Endothelial cell of umbilical vein (primary cell): ENCODE results near the gene FMN1. TPM values are rescaled to one million over a fixed set of nuclear protein-coding genes. Genes with fewer than 3 reads are reported as not detected.

Experiments
- BruUV-seq: library from RNA; stranded (reverse); fragments of 400-500 nt; replicated peaks from 2 replicates; lab custom pipeline; 2021; lab: Mats Ljungman, UMichigan
- CTCF ChIA-PET: fragments of 300-600, 350-600 bp; sonication (Branson Sonifier 250); formaldehyde crosslinking; loops from one replicate; lab custom pipeline; 2021; ENCODE audit warnings: antibody characterized with exemption, inconsistent platforms; lab: Charles Lee
- POLR2A ChIA-PET: fragments of 300-600, 350-600 bp; sonication (Branson Sonifier 250); formaldehyde crosslinking; loops from one replicate; lab custom pipeline; 2021; ENCODE audit warnings: antibody characterized with exemption, inconsistent platforms; lab: Charles Lee
- DNase-seq: peaks from one replicate; pipeline ENCODE4 v3.0.0-alpha.2; 2011; ENCODE audit warnings: low read depth, low spot score
- FAIRE-seq: peaks from 2 replicates; lab custom pipeline; 2011; peaks lifted over from hg19 to GRCh38; lab: Jason Lieb, UNC
- H2AFZ ChIP-seq: 2 replicates; pipeline ENCODE4 v1.6.0; 2012; ENCODE audit warnings: low read depth, low read length, control low read depth, inconsistent platforms
- H3K27ac ChIP-seq: 2 replicates; pipeline ENCODE4 v1.5.1; 2011; ENCODE audit warnings: low read depth, mild to moderate bottlenecking, control low read depth, low read length, moderate library complexity; ENCODE audit not compliant: insufficient read depth
- H3K27me3 ChIP-seq, 2 experiments: 2 replicates each; pipeline versions ENCODE4 v1.6.0 to v1.6.1; 2011; ENCODE audit warnings: low read length in 2 of 2, mixed read lengths in 1 of 2; ENCODE audit not compliant: control insufficient read depth in 2 of 2, insufficient read depth in 2 of 2
- H3K36me3 ChIP-seq, 2 experiments: 2 replicates in 1 of 2; 3 replicates in 1 of 2; pipeline ENCODE4 v1.5.1; 2011; ENCODE audit warnings: low read length in 2 of 2, mild to moderate bottlenecking in 1 of 2, moderate library complexity in 1 of 2; ENCODE audit not compliant: control insufficient read depth in 2 of 2, insufficient read depth in 2 of 2; ENCODE audit errors: extremely low read depth in 1 of 2
- H3K4me1 ChIP-seq: 3 replicates; pipeline ENCODE4 v1.5.1; 2011; ENCODE audit warnings: mild to moderate bottlenecking, low read length; ENCODE audit not compliant: control insufficient read depth, insufficient read depth; ENCODE audit errors: extremely low read depth
- H3K4me2 ChIP-seq: 2 replicates; pipeline ENCODE4 v1.6.1; 2011; ENCODE audit warnings: low read length, control low read depth, mixed read lengths; ENCODE audit not compliant: insufficient read depth
- H3K4me3 ChIP-seq, 3 experiments: fragments of 200-600 bp in 1 of 3; sonication (generic), shearing (Covaris generic) in 1 of 3; replicated peaks in 1 of 3; 2 replicates each; pipeline ENCODE4 v1.5.1; 2011 to 2016; ENCODE audit warnings: control low read depth in 3 of 3, low read length in 3 of 3, mild to moderate bottlenecking in 2 of 3, inconsistent platforms in 1 of 3, low read depth in 1 of 3, moderate library complexity in 1 of 3; ENCODE audit not compliant: insufficient read depth in 1 of 3
- H3K79me2 ChIP-seq: 2 replicates; pipeline ENCODE4 v1.6.0; 2012; ENCODE audit warnings: low read length, inconsistent platforms; ENCODE audit not compliant: control insufficient read depth, insufficient read depth
- H3K9ac ChIP-seq: replicated peaks from 2 replicates; pipeline ENCODE3; 2011; ENCODE audit warnings: low read length, control low read depth; ENCODE audit not compliant: insufficient read depth; ENCODE audit errors: extremely low read depth
- H3K9me1 ChIP-seq: replicated peaks from 3 replicates; pipeline ENCODE4 v1.6.0; 2011; ENCODE audit warnings: mild to moderate bottlenecking, low read length; ENCODE audit not compliant: control insufficient read depth, insufficient read depth; ENCODE audit errors: extremely low read depth
- H3K9me3 ChIP-seq: replicated peaks from 2 replicates; pipeline ENCODE4 v1.5.1; 2012; ENCODE audit warnings: low read length, inconsistent platforms; ENCODE audit not compliant: control insufficient read depth, insufficient read depth
- H4K20me1 ChIP-seq: replicated peaks from 2 replicates; pipeline ENCODE3; 2011; ENCODE audit warnings: mild to moderate bottlenecking, low read length; ENCODE audit not compliant: control insufficient read depth, insufficient read depth; ENCODE audit errors: extremely low read depth
- EZH2 ChIP-seq: IDR thresholded peaks from 2 replicates; pipeline ENCODE4 v1.6.1; 2012; ENCODE audit warnings: borderline replicate concordance, low read depth, mild to moderate bottlenecking, moderate library complexity, low read length, inconsistent platforms; ENCODE audit not compliant: severe bottlenecking
- FOS ChIP-seq: IDR thresholded peaks from 2 replicates; pipeline ENCODE4 v1.6.1; 2011; ENCODE audit warnings: mild to moderate bottlenecking, low read length, moderate library complexity, borderline replicate concordance; ENCODE audit not compliant: insufficient read depth
- GATA2 ChIP-seq: IDR thresholded peaks from 2 replicates; pipeline ENCODE4 v1.7.0; 2011; ENCODE audit warnings: low read depth, mild to moderate bottlenecking, moderate library complexity, mixed read lengths, low read length; ENCODE audit not compliant: insufficient read length, insufficient read depth
- JUN ChIP-seq: IDR thresholded peaks from 2 replicates; pipeline ENCODE4 v1.6.1; 2011; ENCODE audit warnings: borderline replicate concordance, low read depth; ENCODE audit not compliant: insufficient read length, insufficient read depth
- MYC ChIP-seq: IDR thresholded peaks from one replicate; pipeline ENCODE4 v1.6.1; 2011; ENCODE audit warnings: mild to moderate bottlenecking, low read depth, low read length
- POLR2A ChIP-seq: IDR thresholded peaks from 2 replicates; pipeline ENCODE4 v1.6.1; 2012; ENCODE audit warnings: low read depth, mild to moderate bottlenecking, control low read depth, low read length
- POLR2AphosphoS5 ChIP-seq: IDR thresholded peaks from 2 replicates; pipeline ENCODE4 v1.6.1; 2012; ENCODE audit warnings: low read depth, mild to moderate bottlenecking, control low read depth, low read length, moderate library complexity; ENCODE audit not compliant: insufficient read depth
- dilution Hi-C: fragments of 300-500 bp; cut with MboI; formaldehyde crosslinking; loops from one replicate; pipeline ENCODE4 v1.15.0; 2019; ENCODE audit warnings: low sequenced_read_pairs; ENCODE audit not compliant: extremely low pct_ligation_motif_present
- intact Hi-C: fragments of 100-400 bp; cut with micrococcal nuclease; formaldehyde crosslinking; loops from one replicate; pipeline ENCODE4 v1.10.0; 2022
- polyA plus RNA-seq, 4 experiments: library from polyadenylated mRNA; depleted of rRNA in 3 of 4; stranded (reverse) in 3 of 4; unstranded in 1 of 4; fragments of >200 nt; gene quantifications; 2 replicates each; pipeline versions ENCODE4 v1.2.1 to v1.2.3, GENCODE V29; 2011 to 2012; ENCODE audit warnings: missing spikeins in 1 of 4
- total RNA-seq: library from RNA; stranded (reverse); gene quantifications from 2 replicates; pipeline ENCODE4 v1.2.3, GENCODE V29; 2021
- TF ChIP-seq, protein P1 (sequence below), 2 donors: IDR thresholded peaks; 1 replicate in 1 of 2; 2 replicates in 1 of 2; pipeline ENCODE4 v1.5.1; 2011; ENCODE audit warnings: low read length in 2 of 2, mild to moderate bottlenecking in 2 of 2, moderate library complexity in 2 of 2, control low read depth in 1 of 2, inconsistent platforms in 1 of 2, low read depth in 1 of 2; ENCODE audit not compliant: insufficient read depth in 1 of 2; ENCODE audit errors: extremely low read depth in 1 of 2
- TF ChIP-seq, protein P2 (sequence below): IDR thresholded peaks from 2 replicates; pipeline ENCODE4 v1.6.1; 2011; ENCODE audit not compliant: insufficient read depth, insufficient read length

The FMN1 gene
- total and polyA plus RNA-seq, 2 donors (not counting 3 experiments of a cell fraction or from before 2014, with no cell fraction given), result 0.01 to 0.29 TPM

DNA sequence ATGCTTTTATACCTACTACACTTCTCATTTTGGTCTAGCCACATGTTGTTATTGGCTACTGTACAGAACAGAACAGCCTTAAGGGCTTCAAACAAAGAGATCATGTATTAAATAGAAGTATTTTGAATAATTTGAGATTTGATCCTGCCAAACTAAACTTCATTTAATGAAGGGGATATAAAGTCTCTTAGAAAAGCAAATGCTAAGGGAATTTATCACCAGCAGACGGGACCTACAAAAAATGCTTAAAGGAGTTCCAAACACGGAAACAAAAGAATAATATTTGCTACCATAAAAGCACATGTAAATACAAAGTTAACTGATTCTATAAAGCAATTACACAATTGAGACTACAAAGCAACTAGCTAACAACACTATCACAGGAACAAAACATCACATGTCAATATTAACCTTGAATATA, 23.6 kb upstream of the FMN1 start:
- Histone ChIP-seq H3K9ac (no peak overlapping the region), H2AFZ (no peak overlapping the region), H3K27me3 (no peaks in the 10 kb centered on the region), H3K4me3 (no peak overlapping the region), H3K4me2 (no peak overlapping the region), H3K27ac (no peak overlapping the region), H3K36me3 (no peaks in the 10 kb centered on the region), H4K20me1 (no peaks in the 10 kb centered on the region), H3K9me1 (no peaks in the 10 kb centered on the region), H3K9me3 (no peaks in the 10 kb centered on the region), H3K79me2 (no peaks in the 10 kb centered on the region), H3K4me1 (no peaks in the 10 kb centered on the region)
- ChIA-PET CTCF (interaction anchor here (1.0 to 1.9 kb wide), 3 partner anchors 11 to 503 kb away, joined by 3 to 6 read pairs (median 3); no protein-coding TSS in a partner anchor), POLR2A (no interaction called here)
- FAIRE-seq (no peak), DNase-seq (no peak)
- intact Hi-C loops, result loop anchor here (10.0 kb wide), 1 partner anchor 133 kb away; no protein-coding TSS in a partner anchor
- TF ChIP-seq FOS (no peak), POLR2A (no peak), MYC (no peak), EZH2 (no peak), GATA2 (no peak), POLR2AphosphoS5 (no peak), JUN (no peak)
- TF ChIP-seq, protein P1, sequence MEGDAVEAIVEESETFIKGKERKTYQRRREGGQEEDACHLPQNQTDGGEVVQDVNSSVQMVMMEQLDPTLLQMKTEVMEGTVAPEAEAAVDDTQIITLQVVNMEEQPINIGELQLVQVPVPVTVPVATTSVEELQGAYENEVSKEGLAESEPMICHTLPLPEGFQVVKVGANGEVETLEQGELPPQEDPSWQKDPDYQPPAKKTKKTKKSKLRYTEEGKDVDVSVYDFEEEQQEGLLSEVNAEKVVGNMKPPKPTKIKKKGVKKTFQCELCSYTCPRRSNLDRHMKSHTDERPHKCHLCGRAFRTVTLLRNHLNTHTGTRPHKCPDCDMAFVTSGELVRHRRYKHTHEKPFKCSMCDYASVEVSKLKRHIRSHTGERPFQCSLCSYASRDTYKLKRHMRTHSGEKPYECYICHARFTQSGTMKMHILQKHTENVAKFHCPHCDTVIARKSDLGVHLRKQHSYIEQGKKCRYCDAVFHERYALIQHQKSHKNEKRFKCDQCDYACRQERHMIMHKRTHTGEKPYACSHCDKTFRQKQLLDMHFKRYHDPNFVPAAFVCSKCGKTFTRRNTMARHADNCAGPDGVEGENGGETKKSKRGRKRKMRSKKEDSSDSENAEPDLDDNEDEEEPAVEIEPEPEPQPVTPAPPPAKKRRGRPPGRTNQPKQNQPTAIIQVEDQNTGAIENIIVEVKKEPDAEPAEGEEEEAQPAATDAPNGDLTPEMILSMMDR (IDR thresholded peaks at IDR 0.05; ENCODE audit: extremely low read depth in 1 of 2, insufficient read depth in 1 of 2, low read depth in 1 of 2, low read length in 2 of 2), result no peak
- TF ChIP-seq, protein P2, sequence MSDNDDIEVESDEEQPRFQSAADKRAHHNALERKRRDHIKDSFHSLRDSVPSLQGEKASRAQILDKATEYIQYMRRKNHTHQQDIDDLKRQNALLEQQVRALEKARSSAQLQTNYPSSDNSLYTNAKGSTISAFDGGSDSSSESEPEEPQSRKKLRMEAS, result no peak
- BruUV-seq, result no TSS peak
- dilution Hi-C loops, result no loop called here
